GM19025 (cell line): ENCODE data around the gene PROS1.
"Not testable (repeated sequence)": the region's sequence is repeated elsewhere in the genome, so short reads cannot be mapped to it uniquely, and the experiment has no call there.

Experiments
- ATAC-seq: cut with Tn5 transposase; IDR thresholded peaks from one replicate; pipeline ENCODE4 v1.9.1; 2021; ENCODE audit warnings: mild to moderate bottlenecking, low read depth, moderate library complexity; ENCODE audit not compliant: unreplicated experiment

Gene PROS1

DNA sequence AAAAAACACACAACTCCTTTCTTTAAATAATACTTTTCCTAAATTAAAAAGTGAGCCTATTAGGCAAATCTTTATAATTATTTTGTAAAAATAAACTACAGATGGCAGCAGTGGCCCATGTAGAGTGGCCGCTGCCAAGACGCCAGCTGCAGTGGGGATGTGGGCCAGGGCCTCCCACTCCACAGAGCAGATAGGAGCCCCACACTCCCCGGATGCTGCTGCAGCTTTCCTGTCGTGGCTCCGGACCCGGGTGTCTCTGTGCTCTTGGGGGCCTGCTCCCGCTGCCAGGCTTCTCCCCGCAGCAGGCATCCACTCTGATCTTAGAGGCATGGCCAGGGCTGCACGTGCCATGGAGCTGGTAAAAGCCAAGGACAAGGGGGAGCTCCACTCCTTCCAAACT lies 67.5 kb downstream of the PROS1 start:
- ATAC-seq: no peak

DNA sequence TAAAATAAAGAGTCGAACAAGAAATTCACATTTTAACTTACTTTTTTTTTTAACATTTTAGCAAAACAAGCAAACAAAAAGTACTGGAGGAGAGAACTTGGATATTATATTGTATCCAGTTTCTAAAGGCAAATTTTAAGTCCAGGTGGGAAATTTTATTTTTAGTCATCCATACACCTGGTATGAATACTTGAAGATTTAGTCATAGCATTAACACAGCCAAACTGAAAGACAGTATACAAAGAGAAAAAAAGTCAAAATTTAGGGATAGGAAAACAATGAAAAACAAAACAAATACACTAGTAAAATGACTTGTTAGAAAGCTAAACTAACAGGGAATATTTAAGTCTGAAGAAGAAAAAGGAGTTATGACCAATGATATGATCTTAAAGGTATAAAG lies 69.1 kb downstream of the PROS1 start:
- ATAC-seq: no peak

DNA sequence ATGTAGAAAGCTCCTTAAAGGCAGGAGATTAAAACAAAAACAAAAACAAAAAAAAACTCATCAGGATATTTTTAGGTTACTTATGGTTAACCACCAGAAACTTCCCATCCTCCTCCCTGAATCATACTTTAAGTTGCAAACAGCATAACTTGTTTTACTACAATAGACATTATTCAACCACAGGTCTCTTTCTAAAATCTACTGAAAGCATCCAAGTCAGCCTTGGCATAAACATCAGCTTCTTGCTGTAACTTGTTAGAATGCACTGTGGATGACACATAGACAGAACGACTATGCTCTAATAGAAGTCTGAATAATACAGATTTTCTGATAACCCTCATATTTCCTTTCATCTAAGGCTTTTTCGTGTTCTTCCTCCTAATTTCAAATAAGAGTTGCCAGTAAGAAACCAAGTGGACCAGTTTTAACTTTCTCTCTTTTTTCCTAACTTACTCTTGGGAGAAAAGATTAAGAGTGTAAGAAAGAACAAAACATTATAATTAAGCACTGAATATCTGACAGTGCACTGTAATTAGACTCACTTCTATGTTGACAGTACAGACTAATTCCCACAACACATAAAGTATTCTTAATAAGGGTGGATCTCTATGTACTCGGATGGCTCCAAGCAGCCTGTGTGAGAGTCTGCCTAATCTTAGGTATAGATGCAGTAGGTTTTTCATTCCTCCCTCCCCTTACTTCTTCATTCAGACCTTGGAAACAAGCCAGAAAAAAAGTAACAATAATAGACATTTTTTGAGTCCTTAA lies 95.3 kb downstream of the PROS1 start:
- ATAC-seq: not testable (repeated sequence)

DNA sequence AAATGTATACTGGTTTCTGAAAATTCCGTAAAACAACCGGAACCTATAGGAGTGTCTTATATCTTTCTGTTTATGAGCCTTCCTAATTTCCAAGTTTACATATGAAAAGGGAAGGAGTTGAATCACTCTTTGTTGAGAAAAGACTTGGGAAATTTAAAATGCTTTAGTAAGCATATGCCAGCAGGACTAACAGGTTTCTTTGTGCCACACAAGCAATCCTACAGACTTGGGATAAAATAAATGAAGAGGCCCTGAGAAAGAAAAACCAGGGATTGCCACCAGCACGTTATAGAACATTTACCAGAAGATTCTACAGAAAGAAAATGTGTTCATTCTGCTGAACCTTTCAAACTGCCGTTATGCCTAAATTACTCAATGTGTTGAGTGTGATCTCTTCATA lies 96.3 kb downstream of the PROS1 start:
- not testable (repeated sequence) for ATAC-seq

DNA sequence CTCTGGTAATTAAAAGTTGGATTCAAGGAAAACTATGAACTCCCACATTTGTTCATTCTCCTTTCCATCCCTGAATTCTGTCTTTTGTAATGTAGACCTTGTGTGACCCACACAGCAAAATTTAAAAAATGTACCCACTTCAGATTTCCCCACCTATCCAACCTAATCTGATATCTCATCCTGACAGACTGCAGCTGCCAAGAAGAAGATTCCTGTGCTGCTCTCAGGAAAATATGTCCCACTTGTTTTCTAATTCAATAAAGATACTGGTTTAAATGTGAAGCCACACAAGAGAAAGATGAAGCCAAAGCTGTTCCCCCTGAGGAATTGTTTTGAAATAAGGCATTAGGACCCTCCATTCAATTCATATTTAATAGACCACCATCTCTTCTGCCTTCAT lies 100.3 kb downstream of the PROS1 start:
- ATAC-seq: not testable (repeated sequence)

DNA sequence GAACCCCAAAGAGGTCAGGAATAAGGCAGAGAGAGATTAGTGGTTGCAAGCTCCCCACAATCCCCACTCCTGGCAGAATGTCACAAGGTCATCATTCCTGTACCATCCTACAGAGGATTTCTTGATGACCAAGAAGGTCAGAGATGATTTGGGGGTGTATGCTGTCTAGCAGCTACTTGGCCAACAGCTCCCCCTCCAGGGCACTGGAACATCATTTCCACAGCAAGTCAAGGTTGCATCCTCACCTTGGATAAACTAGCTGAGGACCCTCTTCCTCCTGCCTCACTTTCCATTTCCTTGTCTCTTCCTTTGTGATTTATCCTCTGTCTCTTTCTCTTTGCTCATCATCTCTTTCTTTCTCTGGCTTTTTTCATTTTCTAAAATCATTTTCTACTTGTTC lies 106.3 kb downstream of the PROS1 start:
- ATAC-seq: no peak

DNA sequence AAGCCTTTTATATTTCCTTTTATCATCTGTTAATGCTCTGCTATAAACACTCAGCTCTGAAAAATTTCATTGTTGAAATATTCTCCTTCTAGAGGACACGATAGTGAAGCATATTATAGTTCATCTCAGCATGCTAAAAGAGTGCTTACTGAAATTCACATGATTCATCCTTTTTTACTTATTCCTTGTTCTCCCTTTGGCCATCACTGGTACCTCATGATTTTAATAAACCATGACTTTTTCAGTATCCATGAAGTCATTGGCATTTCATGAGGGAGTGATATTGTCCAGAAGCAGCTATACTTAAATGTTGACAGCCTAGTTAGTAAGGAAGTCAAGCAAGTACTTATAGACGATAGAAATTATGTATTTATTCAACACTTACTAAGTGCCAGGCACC lies 112.7 kb downstream of the PROS1 start:
- no peak for ATAC-seq

DNA sequence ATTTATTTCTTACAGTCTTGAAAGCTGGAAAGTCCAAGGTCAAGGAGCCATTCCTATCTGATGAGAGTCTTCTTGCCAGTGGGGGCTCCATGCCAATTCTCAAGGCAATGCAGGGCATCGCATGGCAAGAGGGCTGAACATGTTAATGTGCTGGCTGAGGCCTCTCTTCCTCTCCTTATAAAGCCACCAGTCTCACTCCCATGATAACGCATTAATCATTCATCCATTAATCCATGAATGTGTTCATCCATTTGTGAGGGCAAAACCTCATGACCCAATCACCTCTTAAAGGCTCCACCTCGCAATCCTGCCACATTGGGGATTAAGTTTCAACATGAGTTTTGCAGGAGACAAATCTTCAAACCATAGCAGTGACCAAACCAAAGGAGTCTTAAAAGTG lies 118.3 kb downstream of the PROS1 start:
- ATAC-seq: no peak

DNA sequence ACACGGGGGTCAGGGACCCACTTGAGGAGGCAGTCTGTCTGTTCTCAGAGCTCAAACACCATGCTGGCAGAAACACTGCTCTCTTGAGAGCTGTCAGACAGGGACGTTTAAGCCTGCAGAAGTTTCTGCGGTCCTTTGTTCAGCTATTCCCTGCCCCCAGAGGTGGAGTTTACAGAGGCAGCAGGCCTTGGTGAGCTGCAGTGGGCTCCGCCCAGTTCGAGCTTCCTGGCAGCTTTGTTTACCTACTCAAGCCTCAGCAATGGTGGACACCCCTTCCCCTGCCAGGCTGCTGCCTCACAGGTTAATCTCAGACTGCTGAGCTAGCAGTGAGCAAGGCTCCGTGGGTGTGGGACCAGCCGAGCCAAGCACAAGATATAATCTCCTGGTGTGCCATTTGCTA lies 121.5 kb downstream of the PROS1 start:
- not testable (repeated sequence) for ATAC-seq

DNA sequence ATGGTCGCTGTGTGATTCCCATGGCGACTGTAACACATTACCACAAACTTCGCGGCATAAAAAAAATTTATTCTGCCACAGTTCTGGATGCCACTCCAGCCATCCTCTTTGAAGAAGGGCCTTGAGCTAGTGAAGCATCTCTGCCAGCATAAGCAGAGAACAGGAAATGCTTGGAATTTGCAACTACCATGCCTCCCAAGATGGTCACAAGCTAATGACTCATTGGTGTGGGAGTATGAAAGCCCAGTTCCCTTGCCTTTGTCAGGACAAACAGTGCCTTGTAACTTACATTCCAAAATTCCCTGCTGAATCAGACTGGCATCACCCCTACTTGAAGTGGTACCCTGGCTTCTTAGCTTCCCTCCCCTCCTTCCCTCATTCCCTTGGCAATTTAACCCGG lies 129.7 kb downstream of the PROS1 start:
- no peak for ATAC-seq

DNA sequence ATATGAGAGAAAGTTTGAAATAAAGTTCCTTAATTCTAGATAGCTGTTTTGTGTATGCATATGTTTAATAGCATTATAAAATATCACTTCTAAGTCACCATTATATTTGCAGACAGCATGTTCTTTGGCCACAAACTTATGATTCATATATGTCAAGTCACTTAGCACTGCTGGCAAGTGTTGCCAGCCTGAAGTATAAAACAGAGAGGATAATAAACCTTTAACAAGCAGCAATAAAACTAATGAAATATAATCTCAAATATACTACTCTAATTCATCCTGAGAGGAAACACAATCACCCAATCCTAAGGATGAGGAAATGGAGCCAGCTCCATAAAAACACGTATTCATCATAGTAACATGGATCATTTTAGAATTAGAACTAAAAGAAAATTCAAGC lies 134.5 kb downstream of the PROS1 start:
- not testable (repeated sequence) for ATAC-seq
